SK-N-SH treated with all-trans-retinoic acid at 6 μM for 48 hours (cell line): Measurements from ENCODE around the gene INCA1.

Source experiments
- ESRRG ChIP-seq: fragments of 250-450 bp; sonication (Bioruptor Pico); IDR thresholded peaks from 2 replicates; pipeline ENCODE4 v1.6.1; 2021; ENCODE audit warnings: mild to moderate bottlenecking
- OSR1 ChIP-seq: fragments of 250-450 bp; sonication (Bioruptor Pico); IDR thresholded peaks from 2 replicates; pipeline ENCODE4 v1.8.0; 2022; ENCODE audit warnings: moderate library complexity, mild to moderate bottlenecking, inconsistent platforms
- ZFP3 ChIP-seq: fragments of 250-450 bp; sonication (Bioruptor Pico); IDR thresholded peaks from 2 replicates; pipeline ENCODE4 v1.5.0; 2020; ENCODE audit warnings: mild to moderate bottlenecking, moderate library complexity
- ZNF565 ChIP-seq: fragments of 450-650 bp; formaldehyde crosslinking; conservative IDR thresholded peaks from 2 replicates; pipeline ENCODE4 v1.5.0; 2020; ENCODE audit warnings: low read depth, mild to moderate bottlenecking, moderate library complexity

DNA sequence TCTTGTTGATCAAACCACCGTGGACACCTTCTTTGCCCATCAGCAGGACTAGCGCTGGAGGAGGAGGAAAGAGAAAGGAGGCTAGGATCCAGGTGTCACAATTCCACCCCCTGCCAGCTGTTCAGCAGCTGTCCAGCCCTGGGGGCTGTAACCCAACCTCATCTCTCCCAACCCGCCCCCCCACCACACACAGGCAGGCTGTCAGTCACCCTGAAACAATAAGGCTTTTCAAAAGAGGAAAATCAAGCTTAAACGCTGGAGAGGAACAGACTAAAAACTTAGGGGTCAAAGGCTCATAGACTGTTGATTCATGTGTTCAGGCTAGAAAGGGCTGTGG is 51.4 kb downstream of the INCA1 start:
- TF ChIP-seq OSR1 (no peak), ZNF565 (CRISPR knock-in tag) (no peak), ZFP3 (CRISPR knock-in tag) (no peak), ESRRG (CRISPR knock-in tag) (no peak)
